Stomach (tissue), 4 donors: ENCODE data around the gene ZNF660.

Experiments
- CTCF ChIP-seq, 7 experiments: fragments of 450-650 bp in 4 of 7; fragments of 200-600 bp in 3 of 7; sonication (generic) in 3 of 7; IDR thresholded peaks; one replicate each; pipeline ENCODE4 v1.5.1; 2016 to 2019; ENCODE audit warnings: antibody characterized with exemption in 7 of 7, control low read depth in 2 of 7, mild to moderate bottlenecking in 1 of 7
- EP300 ChIP-seq: sonication (generic); formaldehyde crosslinking; IDR thresholded peaks from one replicate; pipeline ENCODE4 v1.6.1; 2017; ENCODE audit warnings: antibody characterized with exemption
- POLR2A ChIP-seq, 4 donors: fragments of 450-650 bp; IDR thresholded peaks; one replicate each; pipeline ENCODE4 v1.6.1; 2016; ENCODE audit warnings: antibody characterized with exemption in 4 of 4, control low read depth in 2 of 4, mild to moderate bottlenecking in 1 of 4, moderate library complexity in 1 of 4
- POLR2AphosphoS5 ChIP-seq, 3 donors: sonication (generic); formaldehyde crosslinking; IDR thresholded peaks; one replicate each; pipeline ENCODE4 v1.6.1; 2016; ENCODE audit warnings: antibody characterized with exemption in 3 of 3

DNA sequence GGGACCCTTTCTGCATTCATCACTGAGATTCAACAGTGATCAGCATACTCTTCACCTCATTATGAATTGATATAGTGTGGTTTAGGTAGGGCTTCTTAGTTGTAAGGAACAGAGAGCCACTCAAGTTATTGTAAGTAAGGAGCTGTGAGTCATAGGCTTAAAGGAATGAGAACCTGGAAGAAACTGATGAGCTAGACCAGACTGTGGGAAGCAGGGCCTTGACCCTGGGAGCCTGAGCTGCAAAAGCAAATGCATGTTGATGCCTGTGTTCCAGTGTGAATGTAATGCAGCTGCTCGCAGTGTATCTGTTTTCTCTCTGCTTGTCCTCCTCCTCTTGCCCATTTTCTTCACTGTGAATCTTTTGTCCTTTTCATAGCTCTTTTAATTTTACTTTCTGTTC is 16.2 kb upstream of the ZNF660 start:
- TF ChIP-seq CTCF (IDR thresholded peaks at IDR 0.05) (no peak), EP300 (no peak), POLR2A (IDR thresholded peaks at IDR 0.05) (no peak), POLR2AphosphoS5 (IDR thresholded peaks at IDR 0.05) (no peak)
